GM12878 (cell line): ENCODE measurements around the gene ING3. TPM values are rescaled to one million over a fixed set of nuclear protein-coding genes. Genes with fewer than 3 reads are reported as not detected.

Experiments used
- ATAC-seq: fragments of 200-7000 bp; cut with Tn5 transposase; 3 replicates; pipeline ENCODE4 v1.9.1; 2020; ENCODE audit warnings: mild to moderate bottlenecking, moderate library complexity
- BruUV-seq: library from RNA; stranded (reverse); fragments of 400-500 nt; replicated peaks from 2 replicates; lab custom pipeline; 2021; lab: Mats Ljungman, UMichigan
- CTCF ChIA-PET: fragments of 300-600 bp; sonication (Branson Sonifier 250); formaldehyde crosslinking; extraction: SDS; loops from one replicate; lab custom pipeline; 2021; ENCODE audit warnings: inconsistent platforms; lab: Yijun Ruan, JAX
- POLR2A ChIA-PET: fragments of 350-600 bp; formaldehyde crosslinking; extraction: SDS; loops from one replicate; lab custom pipeline; 2021; ENCODE audit warnings: inconsistent platforms; lab: Charles Lee
- RAD21 ChIA-PET: fragments of 300-600 bp; sonication (Branson Sonifier 250); formaldehyde crosslinking; loops from one replicate; lab custom pipeline; 2023; ENCODE audit warnings: antibody characterized with exemption; ENCODE audit not compliant: unreplicated experiment; lab: Charles Lee
- SMC1A ChIA-PET: fragments of 300-600 bp; sonication (Branson Sonifier 250); formaldehyde crosslinking; loops from one replicate; lab custom pipeline; 2023; ENCODE audit not compliant: unreplicated experiment, uncharacterized antibody; lab: Charles Lee
- DNase-seq: peaks from one replicate; pipeline ENCODE4 v3.0.0-alpha.2; 2011; ENCODE audit warnings: low read depth, low spot score
- FAIRE-seq: peaks from 3 replicates; lab custom pipeline; 2011; peaks lifted over from hg19 to GRCh38; lab: Jason Lieb, UNC
- H2AFZ ChIP-seq: 2 replicates; pipeline ENCODE4 v1.6.0; 2011; ENCODE audit warnings: low read depth, low read length, control low read depth; ENCODE audit not compliant: control insufficient read depth
- H3K27ac ChIP-seq: 2 replicates; pipeline ENCODE4 v1.5.1; 2011; ENCODE audit warnings: control low read depth; ENCODE audit not compliant: control insufficient read depth, insufficient read depth
- H3K27me3 ChIP-seq, 2 experiments: replicated peaks in 1 of 2; 2 replicates each; pipeline versions ENCODE4 v1.6.0 to v1.6.1; 2011; ENCODE audit warnings: low read length in 1 of 2; ENCODE audit not compliant: control insufficient read depth in 2 of 2, insufficient read depth in 2 of 2
- H3K36me3 ChIP-seq, 2 experiments: 2 replicates each; pipeline ENCODE4 v1.5.1; 2011; ENCODE audit warnings: low read length in 1 of 2; ENCODE audit not compliant: control insufficient read depth in 2 of 2, insufficient read depth in 2 of 2
- H3K4me1 ChIP-seq: 2 replicates; pipeline ENCODE4 v1.6.1; 2011; ENCODE audit warnings: mild to moderate bottlenecking, low read length, moderate library complexity, mixed read lengths; ENCODE audit not compliant: control insufficient read depth, insufficient read depth
- H3K4me2 ChIP-seq: 2 replicates; pipeline ENCODE4 v1.6.0; 2011; ENCODE audit warnings: control low read depth; ENCODE audit not compliant: control insufficient read depth, insufficient read depth
- H3K4me3 ChIP-seq: fragments of 200-600 bp; sonication (generic); 2 replicates; pipeline ENCODE4 v1.5.1; 2016
- H3K79me2 ChIP-seq: 2 replicates; pipeline ENCODE4 v1.6.0; 2011; ENCODE audit warnings: low read length; ENCODE audit not compliant: control insufficient read depth, insufficient read depth
- H3K9ac ChIP-seq: 2 replicates; pipeline ENCODE4 v1.8.0; 2011; ENCODE audit warnings: low read length, control low read depth, mixed read lengths; ENCODE audit not compliant: control insufficient read depth, insufficient read depth
- H3K9me3 ChIP-seq: replicated peaks from 3 replicates; pipeline ENCODE4 v1.5.1; 2011; ENCODE audit warnings: mild to moderate bottlenecking, low read length; ENCODE audit not compliant: control insufficient read depth, insufficient read depth
- H4K20me1 ChIP-seq: 2 replicates; pipeline ENCODE4 v1.6.0; 2011; ENCODE audit not compliant: control insufficient read depth, insufficient read depth
- CBX5 ChIP-seq: sonication (generic); IDR thresholded peaks from 2 replicates; pipeline ENCODE4 v1.6.1; 2016; ENCODE audit warnings: low read depth, moderate library complexity, mild to moderate bottlenecking, inconsistent platforms
- GABPA ChIP-seq: IDR thresholded peaks from 2 replicates; pipeline ENCODE4 v1.6.1; 2014; ENCODE audit warnings: antibody characterized with exemption, low read depth, mild to moderate bottlenecking, inconsistent platforms
- HDAC6 ChIP-seq: fragments of 200-600 bp; sonication (generic); IDR thresholded peaks from one replicate; pipeline ENCODE4 v1.8.0; 2017; ENCODE audit warnings: antibody characterized with exemption; ENCODE audit not compliant: unreplicated experiment
- HDGF ChIP-seq: fragments of 450-650 bp; IDR thresholded peaks from 2 replicates; pipeline ENCODE4 v1.6.1; 2016; ENCODE audit warnings: antibody characterized with exemption
- IKZF2 ChIP-seq, 2 experiments: fragments of 450-650 bp; IDR thresholded peaks; 2 replicates each; pipeline ENCODE4 v1.6.1; 2017; ENCODE audit warnings: mild to moderate bottlenecking in 2 of 2, moderate library complexity in 2 of 2
- MEF2B ChIP-seq: fragments of 450-650 bp; IDR thresholded peaks from 2 replicates; pipeline ENCODE4 v1.6.1; 2018; ENCODE audit warnings: mild to moderate bottlenecking, moderate library complexity; ENCODE audit not compliant: partially characterized antibody, poor library complexity, severe bottlenecking
- MTA2 ChIP-seq: fragments of 450-650 bp; IDR thresholded peaks from 2 replicates; pipeline ENCODE4 v1.6.1; 2016; ENCODE audit warnings: low read depth, mild to moderate bottlenecking, moderate library complexity
- NBN ChIP-seq: fragments of 450-650 bp; IDR thresholded peaks from 2 replicates; pipeline ENCODE4 v1.6.1; 2016
- NR2F1 ChIP-seq: fragments of 450-650 bp; conservative IDR thresholded peaks from 2 replicates; pipeline ENCODE4 v1.6.1; 2017; ENCODE audit warnings: mild to moderate bottlenecking
- PML ChIP-seq: IDR thresholded peaks from 2 replicates; pipeline ENCODE4 v1.6.1; 2012; ENCODE audit warnings: low read length, inconsistent platforms
- POLR2AphosphoS2 ChIP-seq: IDR thresholded peaks from 2 replicates; pipeline ENCODE4 v1.6.1; 2011; ENCODE audit warnings: low read depth, mild to moderate bottlenecking, low read length, improper control_type of control experiment, moderate library complexity
- SIX5 ChIP-seq: IDR thresholded peaks from 2 replicates; pipeline ENCODE4 v1.6.1; 2011; ENCODE audit warnings: mild to moderate bottlenecking, low read depth, low read length, moderate library complexity; ENCODE audit not compliant: severe bottlenecking
- TBL1XR1 ChIP-seq: IDR thresholded peaks from 2 replicates; pipeline ENCODE4 v1.6.1; 2012; ENCODE audit warnings: low read depth, low read length, improper control_type of control experiment
- ZNF274 ChIP-seq: IDR thresholded peaks from one replicate; pipeline ENCODE4 v1.8.0; 2011; ENCODE audit not compliant: insufficient read length, insufficient read depth
- WGBS: methylation state at CpG from one replicate; pipeline ENCODE4 v1.1.6; 2016; ENCODE audit warnings: low lambda C conversion rate; ENCODE audit not compliant: insufficient replicate concordance, insufficient coverage; ENCODE audit errors: missing lambda C conversion rate; 5-methylcytosine and 5-hydroxymethylcytosine counted together
- in situ Hi-C: fragments of 300-500 bp; cut with MboI; formaldehyde crosslinking; loops from 9 replicates; pipeline ENCODE4 v1.14.3; 2018; ENCODE audit warnings: mixed read lengths
- intact Hi-C: fragments of 100-400 bp; cut with micrococcal nuclease; formaldehyde crosslinking; loops from one replicate; pipeline ENCODE4 v1.14.2; 2022; ENCODE audit not compliant: unreplicated experiment
- polyA plus RNA-seq, 11 experiments: library from polyadenylated mRNA; depleted of rRNA in 4 of 11; unstranded in 6 of 11; stranded (reverse) in 5 of 11; fragments of >200 nt; fragmentation: Nextera tagmentation in 4 of 11; fragmentation: Illumina TruSeq in 1 of 11; extraction: Ambion mirVana in 4 of 11; extraction: Trizol in 1 of 11; gene quantifications; 1 replicate in 1 of 11; 2 replicates in 10 of 11; pipeline versions ENCODE4 v1.2.1 to v1.2.3, GENCODE V29; 2011 to 2016; ENCODE audit warnings: inconsistent platforms in 2 of 11, missing spikeins in 2 of 11, low read depth in 1 of 11
- total RNA-seq, 4 experiments: library from RNA; depleted of rRNA in 3 of 4; stranded (reverse); fragments of >200 nt in 3 of 4; fragmentation: Illumina TruSeq in 1 of 4; extraction: Trizol in 1 of 4; gene quantifications; 2 replicates each; pipeline versions ENCODE4 v1.2.1 to v1.2.3, GENCODE V29; 2013 to 2021

Gene ING3
- total and polyA plus RNA-seq, 10 of the 15 experiments (the other 5 are each of a cell fraction or from before 2014, with no cell fraction given) = 12.1 to 60.8 (median 28.8) TPM

DNA sequence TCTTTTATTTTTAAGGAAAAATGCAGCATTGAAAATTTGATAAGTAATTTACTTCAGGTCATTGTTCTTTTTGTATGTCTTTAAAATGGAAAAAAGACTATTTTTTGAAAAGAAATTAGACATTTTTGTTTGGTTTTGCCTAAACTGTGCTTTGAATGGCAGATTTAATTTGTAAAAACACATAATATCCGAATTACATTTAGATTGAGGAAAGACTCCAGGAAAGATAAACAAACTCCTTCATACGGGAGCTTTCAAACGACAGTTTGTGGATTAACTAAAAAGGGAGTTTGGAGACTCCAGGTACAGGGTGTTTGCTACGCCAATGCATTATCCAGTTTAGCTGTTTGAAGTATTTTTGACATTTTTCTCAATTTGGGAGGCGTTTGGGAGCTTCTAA is 74.0 kb downstream of the ING3 start:
- BruUV-seq = no TSS peak
- CTCF ChIA-PET = interaction anchor here (0.9 to 1.1 kb wide), 4 partner anchors 38 to 567 kb away, joined by 3 to 4 read pairs (median 3); no protein-coding TSS in a partner anchor
- H3K27me3 ChIP-seq = no peaks in the 10 kb centered on the region
- WGBS = 19% methylated on average over 4 of the region's 5 CpGs
- no peaks in the 10 kb centered on the region for H3K36me3 ChIP-seq
- DNase-seq = no peak
- TF ChIP-seq SIX5 (no peak), TBL1XR1 (no peak), POLR2AphosphoS2 (no peak), NR2F1 (no peak), MTA2 (no peak), GABPA (no peak), HDAC6 (no peak), MEF2B (no peak), CBX5 (no peak), ZNF274 (no peak), PML (no peak), NBN (no peak), HDGF (no peak), IKZF2 (IDR thresholded peaks at IDR 0.05) (no peak)
- TF ChIP-seq, all 136 proteins: peak for 0
- Histone ChIP-seq H3K79me2 (no peaks in the 10 kb centered on the region), H4K20me1 (no peaks in the 10 kb centered on the region), H3K4me1 (no peaks in the 10 kb centered on the region), H3K9me3 (no peaks in the 10 kb centered on the region), H2AFZ (no peak overlapping the region), H3K9ac (no peak overlapping the region), H3K4me3 (no peak overlapping the region), H3K27ac (no peak overlapping the region), H3K4me2 (no peak overlapping the region)
- ChIA-PET RAD21 (no interaction called here), POLR2A (no interaction called here), SMC1A (interaction anchor here (0.9 to 1.2 kb wide), 3 partner anchors 18 to 84 kb away, joined by 3 to 4 read pairs (median 4); no protein-coding TSS in a partner anchor)
- intact Hi-C loops = no loop called here
- ATAC-seq (no peak), FAIRE-seq (no peak)
- in situ Hi-C loops = no loop called here
